Occipital lobe (tissue), 3 donors: ENCODE results near the gene IL1RAPL2. TPM values are rescaled to one million over a fixed set of nuclear protein-coding genes. Genes with fewer than 3 reads are reported as not detected.
"Not testable (repeated sequence)": the region's sequence is repeated elsewhere in the genome, so short reads cannot be mapped to it uniquely, and the experiment has no call there.

Experiments
- DNase-seq: peaks from one replicate; lab custom pipeline; 2025; lab: John Stamatoyannopoulos, UW
- small RNA-seq: library from RNA; depleted of rRNA; stranded (forward); fragments of <200 nt; gene quantifications from one replicate; pipeline ENCODE3, GENCODE V24; 2014
- total RNA-seq: library from RNA; depleted of rRNA; stranded (reverse); fragments of >200 nt; gene quantifications from one replicate; pipeline ENCODE4 v1.2.3, GENCODE V29; 2014

The IL1RAPL2 gene
- total RNA-seq, 1 donor from 2014 or later: 12.2 TPM

- DNase-seq: no peak
These were observed 1209.7 kb downstream of the IL1RAPL2 start for GRCh38 chrX:105775679-105776078.

GRCh38 chrX:105781804-105782203, 1215.8 kb downstream of the IL1RAPL2 start:
- DNase-seq: no peak

- DNase-seq: not testable (repeated sequence)
These were observed 1230.9 kb downstream of the IL1RAPL2 start for GRCh38 chrX:105796877-105797276.

GRCh38 chrX:105803891-105804290, 1237.9 kb downstream of the IL1RAPL2 start:
- DNase-seq: no peak

- DNase-seq: not testable (repeated sequence)
These were observed 1239.7 kb downstream of the IL1RAPL2 start for GRCh38 chrX:105805655-105806054.

GRCh38 chrX:105816517-105816916, 1250.5 kb downstream of the IL1RAPL2 start:
- no peak for DNase-seq

Small RNA genes lying within 50 kb of the gene (small RNA-seq; reads per million reads assigned to genes)
- not detected for gene RNU6-207P
